SU-DHL-6 (cell line): Measurements from ENCODE around the gene DPAGT1.

Experiments
- H2AFZ ChIP-seq: fragments of 200-600 bp; sonication (generic); 2 replicates; pipeline ENCODE4 v1.6.1; 2014; ENCODE audit warnings: low read depth, mild to moderate bottlenecking, moderate library complexity, mixed read lengths, antibody characterized with exemption, low read length; ENCODE audit not compliant: severe bottlenecking
- H3F3A ChIP-seq: fragments of 200-600 bp; shearing (Covaris generic); 2 replicates; pipeline ENCODE4 v1.6.0; 2016; ENCODE audit warnings: antibody characterized with exemption, mild to moderate bottlenecking; ENCODE audit not compliant: insufficient read depth
- H3K27ac ChIP-seq: fragments of 200-600 bp; sonication (generic); 2 replicates; pipeline ENCODE4 v1.5.1; 2016; ENCODE audit warnings: low read depth, mild to moderate bottlenecking, low read length, moderate library complexity, mixed read lengths
- H3K27me3 ChIP-seq: fragments of 200-600 bp; sonication (generic), shearing (Covaris generic); 2 replicates; pipeline ENCODE4 v1.6.0; 2014; ENCODE audit warnings: mild to moderate bottlenecking, low read length
- H3K36me3 ChIP-seq: fragments of 200-600 bp; sonication (generic); 2 replicates; pipeline ENCODE4 v1.6.1; 2014; ENCODE audit warnings: mild to moderate bottlenecking, low read length, mixed read lengths
- H3K4me2 ChIP-seq: fragments of 300-600, 200-600 bp; shearing (Covaris generic), sonication (generic); 2 replicates; pipeline ENCODE4 v1.6.0; 2014; ENCODE audit warnings: low read length, low read depth, mild to moderate bottlenecking; ENCODE audit not compliant: poor library complexity, severe bottlenecking
- H3K4me3 ChIP-seq: fragments of 200-600 bp; sonication (generic); 2 replicates; pipeline ENCODE4 v1.5.1; 2014; ENCODE audit warnings: antibody characterized with exemption, low read length, mild to moderate bottlenecking, mixed read lengths; ENCODE audit not compliant: insufficient read depth, poor library complexity, severe bottlenecking
- H3K79me2 ChIP-seq: fragments of 200-600 bp; sonication (generic); 2 replicates; pipeline ENCODE4 v1.6.1; 2014; ENCODE audit warnings: mild to moderate bottlenecking, low read length, moderate library complexity; ENCODE audit not compliant: insufficient read depth
- H3K9ac ChIP-seq: fragments of 200-600 bp; sonication (generic); 2 replicates; pipeline ENCODE4 v1.7.0; 2014; ENCODE audit warnings: mild to moderate bottlenecking, low read length
- H3K9me2 ChIP-seq: fragments of 200-600 bp; sonication (generic); replicated peaks from 2 replicates; pipeline ENCODE4 v1.6.1; 2014; ENCODE audit warnings: low read length; ENCODE audit not compliant: insufficient read depth
- H3K9me3 ChIP-seq: fragments of 200-600 bp; sonication (generic); 2 replicates; pipeline ENCODE4 v1.6.1; 2014; ENCODE audit warnings: low read length, mixed read lengths; ENCODE audit not compliant: insufficient read depth
- H4K20me1 ChIP-seq: fragments of 200-600 bp; sonication (generic); 2 replicates; pipeline ENCODE4 v1.6.1; 2014; ENCODE audit warnings: low read depth, mild to moderate bottlenecking, antibody characterized with exemption, low read length, moderate library complexity, mixed read lengths
- CTCF ChIP-seq: fragments of 200-600 bp; sonication (generic); IDR thresholded peaks from one replicate; pipeline ENCODE4 v1.5.1; 2017; ENCODE audit warnings: antibody characterized with exemption, mild to moderate bottlenecking, low read length, moderate library complexity; ENCODE audit not compliant: insufficient read depth, poor library complexity, severe bottlenecking
- EZH2phosphoT487 ChIP-seq: fragments of 200-600 bp; sonication (generic), shearing (Covaris generic); conservative IDR thresholded peaks from 2 replicates; pipeline ENCODE4 v1.6.1; 2018; ENCODE audit warnings: mild to moderate bottlenecking, antibody characterized with exemption, low read length, moderate library complexity, mixed read lengths

Gene DPAGT1

GRCh38 chr11:119095066-119095880 is 6.4 kb downstream of the DPAGT1 start:
- no peaks in the 10 kb centered on the region for H3K9me2 ChIP-seq
- H3K79me2 ChIP-seq = peaks cover 26% of the 10 kb centered on the region
- H4K20me1 ChIP-seq = peaks cover 4% of the 10 kb centered on the region; the same call in 1 of the 2 replicates
- peaks cover 28% of the 10 kb centered on the region for H3K36me3 ChIP-seq
- H3K9me3 ChIP-seq = no peaks in the 10 kb centered on the region
- H2AFZ ChIP-seq = no peak overlapping the region
- H3K4me2 ChIP-seq = peak overlapping the region; percentile 94
- peaks cover 73% of the 10 kb centered on the region for H3F3A ChIP-seq
- H3K27ac ChIP-seq = peak overlapping the region; percentile 89
- peak overlapping the region; percentile 76 for H3K4me3 ChIP-seq
- TF ChIP-seq CTCF (no peak), EZH2phosphoT487 (no peak)
- no peaks in the 10 kb centered on the region for H3K27me3 ChIP-seq
- H3K9ac ChIP-seq = peak overlapping the region; percentile 98

- no peak overlapping the region for H2AFZ ChIP-seq
- H3K9me3 ChIP-seq = no peaks in the 10 kb centered on the region
- peak overlapping the region; percentile 76 for H3K4me3 ChIP-seq
- peak overlapping the region; percentile 89 for H3K27ac ChIP-seq
- peak overlapping the region; percentile 98 for H3K9ac ChIP-seq
- peak overlapping the region; percentile 94 for H3K4me2 ChIP-seq
- TF ChIP-seq EZH2phosphoT487 (no peak), CTCF (peak; percentile 60)
- peaks cover 24% of the 10 kb centered on the region for H3K79me2 ChIP-seq
- peaks cover 4% of the 10 kb centered on the region; the same call in 1 of the 2 replicates for H4K20me1 ChIP-seq
- no peaks in the 10 kb centered on the region for H3K27me3 ChIP-seq
- H3F3A ChIP-seq = peaks cover 72% of the 10 kb centered on the region
- no peaks in the 10 kb centered on the region for H3K9me2 ChIP-seq
- H3K36me3 ChIP-seq = peaks cover 28% of the 10 kb centered on the region
These were observed 6.9 kb downstream of the DPAGT1 start for GRCh38 chr11:119094816-119095065.

- TF ChIP-seq CTCF (no peak), EZH2phosphoT487 (no peak)
- peaks cover 24% of the 10 kb centered on the region for H3K79me2 ChIP-seq
- H3K27me3 ChIP-seq = no peaks in the 10 kb centered on the region
- H2AFZ ChIP-seq = no peak overlapping the region
- H3K36me3 ChIP-seq = peaks cover 28% of the 10 kb centered on the region
- peak overlapping the region; percentile 98 for H3K9ac ChIP-seq
- H3K27ac ChIP-seq = peak overlapping the region; percentile 89
- H4K20me1 ChIP-seq = peaks cover 4% of the 10 kb centered on the region; the same call in 1 of the 2 replicates
- H3F3A ChIP-seq = peaks cover 76% of the 10 kb centered on the region
- H3K4me3 ChIP-seq = peak overlapping the region; percentile 76
- peak overlapping the region; percentile 94 for H3K4me2 ChIP-seq
- no peaks in the 10 kb centered on the region for H3K9me2 ChIP-seq
- no peaks in the 10 kb centered on the region for H3K9me3 ChIP-seq
These were observed 7.5 kb downstream of the DPAGT1 start for GRCh38 chr11:119093942-119094815.
